ENCODE data around the gene MEIS2.

Gene MEIS2

GRCh38 chr15:36940636-36941260 lies 159.6 kb downstream of the MEIS2 start:
- no peak overlapping the region for H3K4me3 ChIP-seq (ENCODE audit: low read length)
- no peak for DNase-seq (ENCODE audit: low read depth)
- TF ChIP-seq CTCF (conservative IDR thresholded peaks at IDR 0.05; ENCODE audit: low read length): no peak

DNA sequence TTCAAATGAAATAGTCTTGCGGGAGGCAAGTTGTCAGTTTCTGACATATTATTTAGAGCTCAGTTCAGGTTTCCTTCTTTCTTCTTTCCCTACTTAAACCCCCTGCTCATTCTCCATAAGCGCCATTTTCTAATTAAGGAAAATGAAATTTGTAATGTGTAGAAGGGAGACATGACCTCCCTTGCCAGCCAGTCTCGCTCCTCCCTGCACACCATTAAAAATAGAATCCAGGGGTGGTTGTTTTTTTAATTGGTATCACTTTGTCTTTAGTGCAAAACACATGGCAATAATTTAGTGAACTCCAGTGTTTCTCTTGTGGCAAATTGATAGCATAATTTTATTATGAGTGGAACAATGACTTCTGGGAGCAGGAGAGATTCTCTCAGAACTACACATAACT lies 160.1 kb downstream of the MEIS2 start:
- no peak overlapping the region for H3K4me3 ChIP-seq (ENCODE audit: low read length)
- DNase-seq (ENCODE audit: low read depth): no peak
- TF ChIP-seq CTCF (conservative IDR thresholded peaks at IDR 0.05; ENCODE audit: low read length): no peak

GRCh38 chr15:36938764-36939163 lies 161.6 kb downstream of the MEIS2 start:
- TF ChIP-seq CTCF (conservative IDR thresholded peaks at IDR 0.05; ENCODE audit: low read length): no peak
- DNase-seq (ENCODE audit: low read depth): no peak
- H3K4me3 ChIP-seq (ENCODE audit: low read length): no peak overlapping the region

DNA sequence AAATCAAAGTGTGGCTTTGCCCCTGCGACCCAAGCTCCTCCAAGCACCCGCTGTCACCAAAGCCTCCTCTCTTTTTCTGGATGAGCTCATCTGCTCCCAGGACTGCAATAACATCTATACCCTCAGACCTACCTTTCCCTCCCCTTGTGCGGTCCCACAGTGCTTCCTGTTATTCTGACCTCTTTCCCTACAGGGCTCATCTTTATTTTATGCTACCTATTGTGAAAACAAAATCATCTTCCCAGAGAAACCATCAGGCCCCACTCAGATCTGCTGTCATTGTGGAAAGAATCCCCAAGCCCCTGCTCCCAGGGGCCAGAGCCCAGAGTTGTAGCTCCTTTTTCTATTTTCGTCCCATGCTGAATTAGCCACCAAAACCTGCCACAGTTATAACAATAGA lies 162.2 kb downstream of the MEIS2 start:
- TF ChIP-seq CTCF (conservative IDR thresholded peaks at IDR 0.05; ENCODE audit: low read length): no peak

GRCh38 chr15:36936613-36937012 lies 163.7 kb downstream of the MEIS2 start:
- peak; percentile 38 for DNase-seq (ENCODE audit: low read depth)
- no peak overlapping the region for H3K4me3 ChIP-seq (ENCODE audit: low read length)
- TF ChIP-seq CTCF (conservative IDR thresholded peaks at IDR 0.05; ENCODE audit: low read length): no peak

More for the DNA sequence above, 162.2 kb downstream of the MEIS2 start:
- no peak for DNase-seq (ENCODE audit: low read depth)
- H3K4me3 ChIP-seq (ENCODE audit: low read length): no peak overlapping the region

DNA sequence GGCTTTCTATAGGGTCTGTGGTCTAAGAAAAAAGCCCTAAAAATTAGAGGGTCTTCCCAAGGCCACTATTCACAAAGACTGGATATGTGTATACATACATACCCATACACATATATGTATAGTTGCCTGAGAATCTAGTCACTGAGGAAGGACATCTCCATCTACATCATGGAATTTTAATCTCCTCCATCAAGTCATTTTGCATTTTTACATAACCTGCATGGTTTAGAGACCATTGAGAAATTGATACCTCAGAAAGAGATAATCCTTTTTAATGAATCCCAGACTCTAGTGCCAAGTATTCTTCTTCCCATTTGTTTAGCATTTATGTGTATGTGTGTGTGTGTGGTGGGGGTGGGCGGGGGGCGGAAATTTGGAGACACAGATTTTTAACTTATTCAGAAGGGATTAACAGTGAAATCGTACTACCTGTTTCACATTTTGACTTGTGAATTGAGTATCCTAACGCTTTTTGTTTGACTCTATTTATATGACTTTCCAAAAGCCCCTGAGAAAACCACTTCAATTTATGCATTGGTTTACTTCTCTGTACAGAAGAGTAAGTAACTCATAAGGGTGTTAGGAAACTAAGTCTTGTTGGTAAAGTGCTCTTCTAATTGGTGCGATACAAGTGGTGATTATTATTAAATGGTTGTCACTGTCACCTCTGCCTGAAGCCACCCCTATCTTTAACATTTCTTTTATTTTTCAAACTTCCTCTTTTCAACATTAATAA lies 166.9 kb downstream of the MEIS2 start:
- DNase-seq (ENCODE audit: low read depth): no peak
- no peak overlapping the region for H3K4me3 ChIP-seq (ENCODE audit: low read length)
- no peak for TF ChIP-seq CTCF (conservative IDR thresholded peaks at IDR 0.05; ENCODE audit: low read length)

- DNase-seq (ENCODE audit: low read depth): no peak
- no peak for TF ChIP-seq CTCF (conservative IDR thresholded peaks at IDR 0.05; ENCODE audit: low read length)
- H3K4me3 ChIP-seq (ENCODE audit: low read length): no peak overlapping the region
Observed at GRCh38 chr15:36932070-36932469, 168.3 kb downstream of the MEIS2 start.
